GM19468 (cell line): ENCODE measurements around the gene RET.

Experiments
- ATAC-seq: cut with Tn5 transposase; IDR thresholded peaks from one replicate; pipeline ENCODE4 v1.9.1; 2021; ENCODE audit warnings: mild to moderate bottlenecking, moderate library complexity, moderate number of reproducible peaks; ENCODE audit not compliant: unreplicated experiment; ENCODE audit errors: extremely low read depth

Gene RET

GRCh38 chr10:43059828-43060227, 17.0 kb upstream of the RET start:
- ATAC-seq = no peak

GRCh38 chr10:43060291-43060690, 16.6 kb upstream of the RET start:
- no peak for ATAC-seq

GRCh38 chr10:43061331-43061730, 15.5 kb upstream of the RET start:
- ATAC-seq = no peak

- ATAC-seq = no peak
Observed at GRCh38 chr10:43061760-43062159, 15.1 kb upstream of the RET start.

DNA sequence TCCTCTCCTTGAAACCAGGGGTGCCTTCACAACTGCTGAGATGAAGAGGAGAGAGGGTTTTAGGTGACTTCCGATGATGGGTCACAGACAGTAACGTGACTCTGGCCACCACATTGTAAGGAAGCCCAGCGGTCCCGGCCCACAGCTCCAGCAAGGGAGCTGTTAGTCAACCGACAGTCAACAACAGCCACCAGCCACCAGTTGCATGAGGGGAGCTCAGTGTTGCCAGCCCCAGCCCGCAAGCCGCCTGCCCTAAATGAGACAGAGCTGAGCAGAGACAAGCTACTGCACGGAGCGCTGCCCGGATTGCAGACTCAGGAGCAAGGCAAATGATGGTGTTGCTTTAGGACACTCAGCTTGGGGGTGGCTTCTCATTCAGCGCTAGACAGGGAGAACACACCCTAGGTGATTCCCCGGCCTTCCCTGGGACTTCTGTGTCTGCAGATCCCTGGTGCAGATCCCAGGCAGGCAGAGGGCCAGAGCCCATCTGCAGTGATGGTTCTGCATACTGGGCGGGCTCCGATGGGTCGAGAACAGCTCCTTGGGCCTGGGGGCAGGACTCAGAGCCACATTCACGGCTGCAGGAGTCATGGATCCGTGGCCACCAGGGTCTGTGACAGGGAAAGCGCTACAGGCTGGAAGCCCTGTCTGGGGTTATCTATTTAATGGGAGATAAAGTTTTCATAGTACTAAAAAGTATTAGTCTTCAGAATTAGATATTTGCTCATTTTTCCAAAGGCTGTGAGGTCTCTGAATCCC, 14.3 kb upstream of the RET start:
- no peak for ATAC-seq

GRCh38 chr10:43064331-43065075, 12.4 kb upstream of the RET start:
- ATAC-seq = no peak

- no peak for ATAC-seq
Observed at GRCh38 chr10:43065234-43065633, 11.6 kb upstream of the RET start.

- no peak for ATAC-seq
Observed at GRCh38 chr10:43065761-43066160, 11.1 kb upstream of the RET start.

- no peak for ATAC-seq
Observed at GRCh38 chr10:43066481-43066880, 10.4 kb upstream of the RET start.

DNA sequence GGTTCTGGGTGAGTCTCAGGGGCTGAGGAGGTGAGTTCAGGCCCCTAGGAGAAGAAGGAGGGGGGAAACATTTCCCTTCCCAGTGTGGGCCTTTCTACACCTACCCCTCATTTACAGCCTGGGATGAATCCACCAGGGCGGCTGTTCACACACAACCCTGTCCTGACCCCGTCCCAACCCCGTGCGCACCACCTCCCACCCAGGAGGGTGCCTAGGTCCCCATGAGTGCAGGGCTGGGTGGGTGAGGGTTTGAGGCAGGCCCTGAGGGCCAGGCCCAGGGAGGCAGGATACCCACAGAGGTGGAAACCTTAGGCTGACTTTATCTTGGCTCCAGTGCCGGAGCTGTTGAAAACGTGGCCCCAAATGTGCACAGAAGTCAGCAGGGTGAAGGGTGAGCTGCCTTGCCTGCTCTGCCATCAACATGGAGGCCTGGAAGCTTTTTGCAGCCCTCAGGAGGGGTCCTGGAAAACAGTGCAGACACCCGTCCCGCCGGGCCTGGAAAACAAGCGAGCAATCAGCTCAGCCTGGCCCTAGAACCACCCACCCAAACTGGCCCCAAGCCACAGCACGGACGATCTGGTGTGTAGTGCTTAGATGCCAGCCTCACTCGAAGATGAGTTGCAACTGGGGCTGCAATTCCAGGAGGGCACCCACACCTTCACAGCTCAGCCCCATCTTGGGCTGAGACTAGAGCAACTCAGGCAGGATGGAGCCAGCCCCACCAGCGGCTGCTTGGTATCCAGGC, 9.3 kb upstream of the RET start:
- ATAC-seq = no peak

GRCh38 chr10:43068136-43068395, 8.8 kb upstream of the RET start:
- no peak for ATAC-seq

- no peak for ATAC-seq
Observed at GRCh38 chr10:43068471-43069210, 8.2 kb upstream of the RET start.

- no peak for ATAC-seq
Observed at GRCh38 chr10:43069211-43069515, 7.7 kb upstream of the RET start.

GRCh38 chr10:43069579-43069978, 7.3 kb upstream of the RET start:
- no peak for ATAC-seq

DNA sequence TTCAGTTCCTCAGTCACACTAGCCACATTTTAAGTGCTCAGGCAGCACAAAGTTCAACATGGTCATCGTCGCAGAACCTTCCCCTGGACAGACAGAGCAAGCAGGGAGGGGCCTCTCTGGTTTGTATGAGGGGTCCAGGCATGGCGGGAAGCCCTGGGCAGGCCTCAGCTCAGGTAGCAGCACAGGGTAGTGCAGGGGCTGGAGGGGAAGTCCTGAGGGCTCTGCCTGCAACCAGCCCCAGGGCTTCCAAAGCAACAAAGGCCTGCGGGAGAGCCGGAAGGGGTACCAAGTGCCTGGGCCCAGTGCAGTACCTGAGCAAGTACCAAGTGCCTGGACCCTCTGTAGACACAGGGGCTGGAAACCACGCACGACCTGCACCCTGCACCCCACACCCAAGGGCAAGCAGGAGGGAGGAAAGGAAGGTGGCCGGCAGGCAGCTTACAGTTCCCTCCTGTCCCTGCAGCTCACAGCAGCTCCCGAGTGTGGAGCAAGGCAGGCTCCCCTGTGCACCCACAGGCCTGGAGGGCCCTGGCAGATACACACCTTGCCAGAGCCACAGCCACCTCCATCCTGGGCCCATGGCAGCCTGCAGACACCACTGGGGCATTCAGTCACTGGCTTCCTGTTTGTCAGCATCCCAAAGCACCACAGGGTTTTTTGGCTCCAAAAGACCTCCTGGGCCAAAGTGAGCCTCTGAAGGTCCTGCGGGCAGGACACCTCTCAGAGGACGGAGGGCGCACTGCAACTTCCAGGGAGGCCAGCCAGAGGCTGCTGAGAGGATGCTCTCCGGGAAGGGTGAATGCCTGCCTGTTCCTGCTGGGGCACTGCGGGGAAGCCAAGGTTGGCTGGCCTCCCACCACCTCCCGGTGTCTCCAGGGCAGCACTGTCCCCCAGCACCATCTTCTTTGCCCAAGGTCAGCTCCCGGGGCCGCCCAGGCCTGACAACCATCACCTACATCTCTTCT, 6.5 kb upstream of the RET start:
- no peak for ATAC-seq

- no peak for ATAC-seq
Observed at GRCh38 chr10:43071865-43072650, 4.8 kb upstream of the RET start.

DNA sequence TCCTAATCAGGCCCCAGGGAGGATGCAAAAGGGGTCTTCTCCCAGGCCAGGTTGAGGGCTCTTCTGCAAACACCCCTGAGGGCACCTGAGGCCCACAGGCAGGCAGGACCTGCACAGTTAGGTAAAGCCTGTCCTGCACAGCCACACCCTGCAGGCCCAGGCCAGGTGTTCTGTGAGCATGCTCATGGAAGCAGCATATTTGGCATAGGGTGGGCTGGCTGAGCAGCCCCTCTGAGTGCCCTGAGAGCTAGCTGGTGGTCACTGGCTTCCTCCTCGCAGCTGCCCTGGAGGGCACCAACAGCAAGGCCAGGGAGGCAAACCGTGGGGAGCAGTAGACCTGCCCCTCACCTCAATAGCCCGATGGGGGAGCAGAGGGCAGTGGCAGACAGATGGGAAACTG, 3.7 kb upstream of the RET start:
- no peak for ATAC-seq

DNA sequence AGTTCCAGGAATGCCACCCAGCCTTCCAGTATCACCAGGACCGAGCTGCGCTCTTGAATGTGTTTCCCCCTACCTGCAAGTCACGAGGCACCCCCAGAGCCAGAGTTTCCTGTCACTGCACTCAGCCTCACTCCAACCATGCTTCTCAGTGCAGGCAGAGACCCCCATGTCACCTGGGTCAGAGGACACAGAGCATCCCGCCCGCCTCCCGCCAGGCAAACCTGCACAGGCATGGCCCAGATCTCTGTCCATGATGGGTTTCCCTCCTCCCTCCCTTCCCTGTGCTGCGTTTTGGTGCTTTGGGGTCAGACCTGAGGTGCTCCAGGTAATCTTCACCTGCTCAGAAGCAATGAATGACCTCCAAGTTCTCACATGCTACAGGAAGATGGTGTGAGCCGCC, 3.1 kb upstream of the RET start:
- no peak for ATAC-seq

- ATAC-seq = no peak
Observed at GRCh38 chr10:43074409-43074808, 2.5 kb upstream of the RET start.
